Gastrocnemius medialis (tissue), 4 donors: Measurements from ENCODE around the gene ZNF19.

Source experiments
- POLR2A ChIP-seq, 2 donors: fragments of 450-650 bp; IDR thresholded peaks; one replicate each; pipeline ENCODE4 v1.6.1; 2017; ENCODE audit warnings: antibody characterized with exemption in 2 of 2, mild to moderate bottlenecking in 2 of 2, moderate library complexity in 2 of 2
- TF ChIP-seq, protein P1 (sequence below), 5 experiments: fragments of 450-650 bp in 3 of 5; fragments of 200-600 bp in 2 of 5; sonication (generic) in 2 of 5; IDR thresholded peaks in 4 of 5; conservative IDR thresholded peaks in 1 of 5; 1 replicate in 4 of 5; 2 replicates in 1 of 5; pipeline ENCODE4 v1.5.1; 2016 to 2019; ENCODE audit warnings: antibody characterized with exemption in 5 of 5, mild to moderate bottlenecking in 3 of 5, moderate library complexity in 3 of 5

- TF ChIP-seq, protein P1, sequence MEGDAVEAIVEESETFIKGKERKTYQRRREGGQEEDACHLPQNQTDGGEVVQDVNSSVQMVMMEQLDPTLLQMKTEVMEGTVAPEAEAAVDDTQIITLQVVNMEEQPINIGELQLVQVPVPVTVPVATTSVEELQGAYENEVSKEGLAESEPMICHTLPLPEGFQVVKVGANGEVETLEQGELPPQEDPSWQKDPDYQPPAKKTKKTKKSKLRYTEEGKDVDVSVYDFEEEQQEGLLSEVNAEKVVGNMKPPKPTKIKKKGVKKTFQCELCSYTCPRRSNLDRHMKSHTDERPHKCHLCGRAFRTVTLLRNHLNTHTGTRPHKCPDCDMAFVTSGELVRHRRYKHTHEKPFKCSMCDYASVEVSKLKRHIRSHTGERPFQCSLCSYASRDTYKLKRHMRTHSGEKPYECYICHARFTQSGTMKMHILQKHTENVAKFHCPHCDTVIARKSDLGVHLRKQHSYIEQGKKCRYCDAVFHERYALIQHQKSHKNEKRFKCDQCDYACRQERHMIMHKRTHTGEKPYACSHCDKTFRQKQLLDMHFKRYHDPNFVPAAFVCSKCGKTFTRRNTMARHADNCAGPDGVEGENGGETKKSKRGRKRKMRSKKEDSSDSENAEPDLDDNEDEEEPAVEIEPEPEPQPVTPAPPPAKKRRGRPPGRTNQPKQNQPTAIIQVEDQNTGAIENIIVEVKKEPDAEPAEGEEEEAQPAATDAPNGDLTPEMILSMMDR (IDR thresholded peaks at IDR 0.05 in 4 of 5, conservative IDR thresholded peaks at IDR 0.05 in 1 of 5): no peak
- no peak for TF ChIP-seq POLR2A (IDR thresholded peaks at IDR 0.05)
These were observed 60.7 kb downstream of the ZNF19 start for GRCh38 chr16:71428385-71428784.
